Natural killer cell (primary cell): ENCODE results near the gene PDGFRB. TPM values are rescaled to one million over a fixed set of nuclear protein-coding genes. Genes with fewer than 3 reads are reported as not detected.

ENCODE experiments used
- ATAC-seq, 3 donors: fragments of 150-1000 bp in 2 of 3; fragments of 200-7000 bp in 1 of 3; cut with Tn5 transposase; 1 replicate in 1 of 3; 2 replicates in 2 of 3; pipeline ENCODE4 v1.10.0; 2021; ENCODE audit warnings: mild to moderate bottlenecking in 2 of 3, moderate library complexity in 2 of 3
- DNase-seq, 2 donors: peaks; one replicate each; pipeline versions ENCODE4 v3.0.0 to v3.0.0-alpha.2; 2013 to 2021; ENCODE audit warnings: mixed read lengths in 1 of 2
- H3K27ac ChIP-seq: one replicate; pipeline ENCODE4 v1.5.1; 2013; ENCODE audit warnings: mild to moderate bottlenecking, low read length
- H3K27me3 ChIP-seq: one replicate; pipeline ENCODE4 v1.6.1; 2013; ENCODE audit warnings: low read length; ENCODE audit not compliant: control insufficient read depth, insufficient read depth
- H3K36me3 ChIP-seq: one replicate; pipeline ENCODE4 v1.6.1; 2013; ENCODE audit warnings: low read length; ENCODE audit not compliant: control insufficient read depth, insufficient read depth
- H3K4me1 ChIP-seq: one replicate; pipeline ENCODE4 v1.6.1; 2013; ENCODE audit warnings: low read length; ENCODE audit not compliant: control insufficient read depth, insufficient read depth
- H3K4me3 ChIP-seq: one replicate; pipeline ENCODE4 v1.5.1; 2013; ENCODE audit warnings: low read length
- H3K9me3 ChIP-seq: one replicate; pipeline ENCODE4 v1.6.1; 2013; ENCODE audit warnings: low read length; ENCODE audit not compliant: control insufficient read depth, insufficient read depth
- H3K27ac Mint-ChIP-seq, 2 donors: one replicate each; pipeline ENCODE4 v1.8.0; 2022; ENCODE audit warnings: mild to moderate bottlenecking in 2 of 2, mixed read lengths in 2 of 2, moderate library complexity in 1 of 2
- H3K27me3 Mint-ChIP-seq, 2 donors: one replicate each; pipeline ENCODE4 v1.8.0; 2022; ENCODE audit warnings: low read depth in 2 of 2, mixed read lengths in 2 of 2
- H3K36me3 Mint-ChIP-seq: one replicate; pipeline ENCODE4 v1.8.0; 2022; ENCODE audit warnings: mixed read lengths
- H3K4me1 Mint-ChIP-seq, 2 donors: one replicate each; pipeline ENCODE4 v1.8.0; 2022; ENCODE audit warnings: mixed read lengths in 2 of 2
- H3K4me3 Mint-ChIP-seq: one replicate; pipeline ENCODE4 v1.8.0; 2022; ENCODE audit warnings: mild to moderate bottlenecking, moderate library complexity, mixed read lengths
- H3K9me3 Mint-ChIP-seq, 2 donors: one replicate each; pipeline ENCODE4 v1.8.0; 2022; ENCODE audit warnings: mixed read lengths in 2 of 2
- WGBS: methylation state at CpG from one replicate; pipeline ENCODE4 v1.1.7; 2013; ENCODE audit warnings: missing lambda C conversion rate; ENCODE audit not compliant: insufficient coverage; 5-methylcytosine and 5-hydroxymethylcytosine counted together
- intact Hi-C: fragments of 100-400 bp; cut with micrococcal nuclease; formaldehyde crosslinking; loops from one replicate; pipeline ENCODE4 v1.14.2; 2022
- total RNA-seq, 4 donors: library from RNA; stranded (reverse); fragments of 120-200 nt in 1 of 4; gene quantifications; one replicate each; pipeline versions ENCODE4 v1.2.3 to v1.2.4, GENCODE V29; 2013 to 2022
- TF ChIP-seq, protein P1 (sequence below): fragments of 200-600 bp; IDR thresholded peaks from one replicate; pipeline ENCODE4 v1.8.0; 2022; ENCODE audit warnings: antibody characterized with exemption

Gene PDGFRB
- total RNA-seq, 3 donors from 2014 or later (not counting 1 experiment from before 2014, with no cell fraction given): 44.8 to 93.1 (median 61.6) TPM

DNA sequence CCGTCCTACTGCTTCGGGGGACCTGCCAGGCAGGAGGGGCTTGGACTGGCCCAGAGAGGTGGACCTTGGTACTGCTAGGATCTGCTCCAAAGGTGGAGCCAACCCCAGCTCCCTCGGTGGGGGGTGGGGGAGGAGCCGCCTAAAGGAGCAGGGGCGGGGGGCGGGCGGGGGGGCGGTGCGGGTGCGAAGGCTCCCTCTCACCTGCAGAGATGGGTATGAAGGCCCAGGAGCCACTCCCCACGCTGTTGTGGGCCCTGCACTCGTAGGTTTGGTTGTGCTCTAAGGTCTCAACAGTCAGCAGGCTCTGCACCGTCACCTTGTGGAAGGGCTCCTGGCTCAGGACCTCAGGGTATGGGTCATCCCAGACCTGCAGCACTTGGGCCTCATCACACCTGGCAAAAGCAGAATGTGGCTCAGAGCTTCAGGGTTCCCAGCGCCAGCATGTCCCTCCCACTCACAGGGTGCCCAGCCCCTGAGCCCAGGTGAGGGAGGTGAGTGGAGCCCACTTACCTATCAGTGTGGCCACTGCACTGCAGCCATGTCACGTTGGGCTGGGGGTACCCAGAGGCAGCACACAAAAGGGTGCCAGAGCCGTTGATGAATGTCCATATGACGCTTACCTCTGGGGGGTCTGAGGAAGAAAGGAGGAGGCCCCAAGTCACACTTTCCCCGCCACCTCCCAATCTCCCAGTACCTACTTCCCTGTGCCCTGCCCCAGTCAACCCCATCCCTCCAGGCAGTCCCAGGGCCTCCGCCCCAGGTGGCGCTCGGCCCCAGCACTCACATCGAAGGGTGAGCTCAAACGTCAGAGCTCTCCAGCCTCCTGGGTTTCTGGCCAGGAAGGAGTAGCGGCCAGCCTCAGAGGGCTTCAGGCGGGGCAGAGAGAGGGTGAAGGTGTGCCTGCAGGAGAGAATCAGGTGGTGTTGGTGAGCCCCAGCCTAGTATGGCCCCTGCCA lies 85.7 kb downstream of the PDGFRB start:
- Mint-ChIP-seq H3K4me1 (peaks cover 7 to 13% of the 10 kb centered on the region in 2 donors), H3K27ac (no peak overlapping the region), H3K4me3 (no peak overlapping the region), H3K36me3 (no peaks in the 10 kb centered on the region), H3K9me3 (no peaks in the 10 kb centered on the region), H3K27me3 (peaks cover 26 to 28% of the 10 kb centered on the region in 2 donors)
- DNase-seq (no peak), ATAC-seq (no peak)
- 92% methylated on average over 21 of the region's 25 CpGs for WGBS
- peaks cover 20% of the 10 kb centered on the region for H3K4me1 ChIP-seq
- no peaks in the 10 kb centered on the region for H3K27me3 ChIP-seq
- H3K4me3 ChIP-seq: no peak overlapping the region
- TF ChIP-seq, protein P1, sequence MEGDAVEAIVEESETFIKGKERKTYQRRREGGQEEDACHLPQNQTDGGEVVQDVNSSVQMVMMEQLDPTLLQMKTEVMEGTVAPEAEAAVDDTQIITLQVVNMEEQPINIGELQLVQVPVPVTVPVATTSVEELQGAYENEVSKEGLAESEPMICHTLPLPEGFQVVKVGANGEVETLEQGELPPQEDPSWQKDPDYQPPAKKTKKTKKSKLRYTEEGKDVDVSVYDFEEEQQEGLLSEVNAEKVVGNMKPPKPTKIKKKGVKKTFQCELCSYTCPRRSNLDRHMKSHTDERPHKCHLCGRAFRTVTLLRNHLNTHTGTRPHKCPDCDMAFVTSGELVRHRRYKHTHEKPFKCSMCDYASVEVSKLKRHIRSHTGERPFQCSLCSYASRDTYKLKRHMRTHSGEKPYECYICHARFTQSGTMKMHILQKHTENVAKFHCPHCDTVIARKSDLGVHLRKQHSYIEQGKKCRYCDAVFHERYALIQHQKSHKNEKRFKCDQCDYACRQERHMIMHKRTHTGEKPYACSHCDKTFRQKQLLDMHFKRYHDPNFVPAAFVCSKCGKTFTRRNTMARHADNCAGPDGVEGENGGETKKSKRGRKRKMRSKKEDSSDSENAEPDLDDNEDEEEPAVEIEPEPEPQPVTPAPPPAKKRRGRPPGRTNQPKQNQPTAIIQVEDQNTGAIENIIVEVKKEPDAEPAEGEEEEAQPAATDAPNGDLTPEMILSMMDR: no peak
- intact Hi-C loops: no loop called here
- H3K27ac ChIP-seq: no peak overlapping the region
- H3K9me3 ChIP-seq: no peaks in the 10 kb centered on the region
- H3K36me3 ChIP-seq: no peaks in the 10 kb centered on the region

DNA sequence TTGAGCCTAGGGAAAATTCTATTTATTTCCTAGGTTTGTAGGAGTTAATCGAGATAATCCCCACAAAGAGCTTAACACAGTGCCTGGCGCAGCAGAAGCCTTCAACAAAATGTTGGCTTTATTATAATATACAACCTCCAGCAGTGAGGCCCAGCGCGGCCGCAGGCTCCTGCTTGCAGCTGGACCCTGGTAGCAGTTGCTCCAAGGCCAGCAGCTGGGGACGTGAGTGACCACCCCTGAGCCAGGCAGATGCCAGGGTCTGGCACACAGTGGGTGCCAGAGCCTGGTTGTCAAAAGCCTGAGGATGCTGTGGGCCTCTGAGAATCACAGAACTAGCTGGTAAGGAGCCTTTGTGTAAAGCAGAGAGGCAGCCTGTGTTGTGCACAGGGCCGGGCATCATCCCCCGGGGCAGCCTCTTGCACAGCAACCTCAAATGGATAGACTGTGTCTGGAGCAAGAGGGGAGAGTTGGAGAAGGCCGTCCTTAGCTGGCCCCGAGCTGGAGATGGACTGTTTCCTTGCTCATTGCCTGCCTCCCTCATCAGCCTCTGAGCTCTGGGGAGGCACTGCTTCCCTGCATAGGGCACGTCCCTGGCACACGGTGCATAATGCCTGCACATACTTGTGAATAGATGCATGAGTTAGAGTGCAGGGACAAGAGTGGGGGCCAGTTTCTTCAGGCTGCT lies 86.5 kb downstream of the PDGFRB start:
- H3K36me3 ChIP-seq: no peaks in the 10 kb centered on the region
- H3K4me1 ChIP-seq: peaks cover 23% of the 10 kb centered on the region
- Mint-ChIP-seq H3K27ac (no peak overlapping the region), H3K27me3 (peaks cover 33 to 34% of the 10 kb centered on the region in 2 donors), H3K4me3 (no peak overlapping the region), H3K9me3 (no peaks in the 10 kb centered on the region), H3K4me1 (peaks cover 7 to 13% of the 10 kb centered on the region in 2 donors), H3K36me3 (no peaks in the 10 kb centered on the region)
- 89% methylated on average over 11 of the region's 12 CpGs for WGBS
- H3K27me3 ChIP-seq: no peaks in the 10 kb centered on the region
- H3K9me3 ChIP-seq: no peaks in the 10 kb centered on the region
- no peak for ATAC-seq
- DNase-seq: no peak
- no peak overlapping the region for H3K4me3 ChIP-seq
- no peak overlapping the region for H3K27ac ChIP-seq
- intact Hi-C loops: no loop called here
- TF ChIP-seq, protein P1: no peak

DNA sequence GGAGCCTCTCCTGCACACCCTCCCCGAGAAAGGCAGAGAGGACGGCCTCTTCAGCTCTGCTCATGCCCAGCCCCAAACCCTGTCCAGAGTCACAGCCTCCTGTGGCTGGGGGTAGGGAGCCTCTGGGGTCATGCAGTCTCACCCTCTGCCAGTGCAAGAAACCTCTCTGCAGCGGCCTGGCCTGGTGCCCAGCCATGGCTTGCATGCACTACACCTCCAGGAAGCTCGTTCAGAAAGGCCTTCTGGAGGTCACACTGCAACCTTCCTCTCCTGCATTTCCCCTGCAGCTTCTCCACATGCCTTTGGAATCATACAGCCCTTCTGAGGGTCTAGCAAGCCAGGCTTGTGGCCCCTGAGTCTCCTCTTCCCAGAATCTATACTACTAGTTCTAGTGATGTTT lies 87.2 kb downstream of the PDGFRB start:
- Mint-ChIP-seq H3K36me3 (no peaks in the 10 kb centered on the region), H3K27ac (no peak overlapping the region), H3K9me3 (no peaks in the 10 kb centered on the region), H3K4me1 (peaks cover 7 to 13% of the 10 kb centered on the region in 2 donors), H3K27me3 (peaks cover 38 to 39% of the 10 kb centered on the region in 2 donors), H3K4me3 (no peak overlapping the region)
- intact Hi-C loops: no loop called here
- DNase-seq (no peak), ATAC-seq (no peak)
- Histone ChIP-seq H3K4me1 (peaks cover 23% of the 10 kb centered on the region), H3K36me3 (no peaks in the 10 kb centered on the region), H3K9me3 (no peaks in the 10 kb centered on the region), H3K27ac (no peak overlapping the region), H3K27me3 (no peaks in the 10 kb centered on the region), H3K4me3 (no peak overlapping the region)
- 56% methylated on average over 4 of the region's 4 CpGs for WGBS
- TF ChIP-seq, protein P1: no peak
